Left colon (tissue), 2 donors: ENCODE results near the gene DNAJB6. TPM values are rescaled to one million over a fixed set of nuclear protein-coding genes. Genes with fewer than 3 reads are reported as not detected.
A peak's percentile ranks its signal among the peaks of the same experiment; 100 is the strongest.
"Not testable (repeated sequence)": the region's sequence is repeated elsewhere in the genome, so short reads cannot be mapped to it uniquely, and the experiment has no call there.

Source experiments
- ATAC-seq: fragments of 200-7000 bp; cut with Tn5 transposase; one replicate; pipeline ENCODE4 v1.9.1; 2020; ENCODE audit warnings: mild to moderate bottlenecking, moderate library complexity
- DNase-seq, 2 donors: peaks; one replicate each; pipeline ENCODE4 v3.0.0-alpha.2; 2020
- intact Hi-C, 2 donors: fragments of 100-400 bp; cut with DNase I in 1 of 2; cut with micrococcal nuclease in 1 of 2; formaldehyde crosslinking; loops; one replicate each; pipeline versions ENCODE4 v1.11.2 to v1.14.0; 2022; cut with DNase I, micrococcal nuclease
- total RNA-seq, 2 donors: library from RNA; stranded (reverse); fragmentation: NEBNext Ultra II Directional; extraction: Animal tissue kit (Norgen Biotek cat#: 25700); gene quantifications; one replicate each; pipeline ENCODE4 v1.2.1, GENCODE V29; 2021
- donor health status: DM: no; HTN: no; CAD: no.
- donor health status: DM: yes; HTN: yes; CAD: no.

The DNAJB6 gene
- total RNA-seq, 2 donors from 2014 or later: 68.8 to 83.5 TPM

DNA sequence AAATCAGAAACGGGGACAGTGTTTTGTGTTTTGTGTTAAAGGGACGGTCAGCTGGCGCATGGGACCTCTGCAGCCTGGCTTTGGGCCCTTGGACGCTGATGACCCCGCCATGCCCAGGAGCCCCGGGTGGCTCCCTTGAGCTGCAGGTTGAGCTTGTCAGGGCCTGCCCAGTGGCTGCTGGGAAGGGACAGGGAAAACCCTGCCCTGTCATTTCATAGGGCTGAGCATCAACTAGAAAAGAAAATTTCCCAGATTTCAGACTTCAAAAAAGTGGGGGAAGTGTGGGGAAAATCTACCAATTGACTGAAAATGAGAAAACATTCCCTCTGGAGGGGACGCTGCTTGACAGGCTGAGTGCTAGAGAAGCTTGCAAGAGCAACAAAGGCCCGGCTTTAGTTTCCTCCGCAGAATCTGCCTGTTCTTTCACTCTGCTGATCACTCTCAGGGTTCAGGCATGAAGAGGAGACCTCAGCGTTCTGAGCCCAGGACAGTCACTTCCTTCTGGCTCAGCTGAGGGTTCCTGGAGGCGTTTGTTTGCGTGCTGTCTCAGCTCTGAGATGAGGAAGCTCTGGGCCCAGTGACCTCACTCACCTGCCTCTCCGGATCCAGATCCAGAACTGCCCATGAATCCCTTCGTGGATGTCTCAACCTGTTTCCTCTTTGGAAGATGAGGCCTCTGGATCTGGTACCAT is 18.6 kb upstream of the DNAJB6 start:
- ATAC-seq (peak; percentile 87), DNase-seq (peak; percentile 32 to 42)
- intact Hi-C loops: no loop called here

DNA sequence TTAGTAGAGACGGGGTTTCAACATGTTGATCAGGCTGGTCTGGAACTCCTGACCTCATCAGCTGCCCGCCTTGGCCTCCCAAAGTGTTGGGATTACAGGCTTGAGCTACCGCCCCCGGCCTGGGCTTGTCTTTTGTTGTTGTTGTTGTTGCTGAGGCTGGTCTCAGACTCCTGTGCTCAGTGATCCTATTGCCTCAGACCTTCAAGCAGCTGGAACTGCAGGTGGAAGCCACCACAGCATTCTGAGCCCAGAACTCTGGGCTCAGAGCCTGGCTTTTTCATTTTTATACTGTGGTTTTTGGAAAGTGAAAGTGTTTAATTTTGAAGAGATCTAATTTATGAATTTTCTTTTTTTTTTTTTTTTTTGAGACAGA is 16.2 kb upstream of the DNAJB6 start:
- ATAC-seq (no peak), DNase-seq (no peak)
- intact Hi-C loops: no loop called here

DNA sequence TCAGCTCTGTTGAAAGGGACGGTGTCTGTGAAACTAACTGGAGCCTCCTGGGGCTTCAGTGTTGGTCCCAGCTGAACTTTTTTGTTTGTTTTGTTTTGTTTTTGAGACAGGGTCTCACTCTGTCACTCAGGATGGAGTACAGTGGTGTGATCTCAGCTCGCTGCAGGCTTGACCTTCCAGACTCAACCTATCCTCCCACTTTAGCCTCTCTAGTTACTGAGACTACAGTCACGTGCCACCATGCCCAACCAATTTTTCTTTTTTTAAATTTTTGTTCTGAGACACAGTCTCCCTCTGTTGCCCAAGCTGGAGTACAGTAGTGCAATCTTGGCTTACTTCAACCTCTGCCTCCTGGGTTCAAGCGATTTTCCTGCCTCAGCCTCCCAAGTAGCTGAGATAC is 13.4 kb upstream of the DNAJB6 start:
- ATAC-seq: no peak
- no peak for DNase-seq
- intact Hi-C loops: no loop called here

DNA sequence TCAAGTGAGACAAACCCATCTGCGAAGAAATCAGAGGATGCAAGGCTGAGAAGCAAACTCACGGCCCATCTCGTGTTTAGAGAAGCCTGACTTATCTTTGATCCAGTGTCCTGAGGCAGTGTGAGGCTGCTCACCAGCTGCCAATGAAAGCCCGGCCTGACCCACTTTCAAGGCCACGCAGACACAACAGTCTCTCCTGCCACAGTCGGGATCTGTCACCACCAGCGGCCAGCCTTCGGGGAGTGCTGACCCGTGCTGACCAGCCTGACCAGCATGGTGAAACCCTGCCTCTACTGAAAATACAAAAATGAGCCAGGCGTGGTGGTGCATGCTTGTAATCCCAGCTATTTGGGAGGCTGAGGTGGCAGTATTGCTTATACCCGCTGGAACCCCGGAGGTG is 7.4 kb upstream of the DNAJB6 start:
- intact Hi-C loops: no loop called here
- no peak for ATAC-seq
- DNase-seq: no peak

- intact Hi-C loops, DNase-seq, ATAC-seq: not testable (repeated sequence)
Observed at GRCh38 chr7:157330567-157330966, 6.2 kb upstream of the DNAJB6 start.

GRCh38 chr7:157331049-157331448 is 5.8 kb upstream of the DNAJB6 start:
- intact Hi-C loops, DNase-seq, ATAC-seq: not testable (repeated sequence)

DNA sequence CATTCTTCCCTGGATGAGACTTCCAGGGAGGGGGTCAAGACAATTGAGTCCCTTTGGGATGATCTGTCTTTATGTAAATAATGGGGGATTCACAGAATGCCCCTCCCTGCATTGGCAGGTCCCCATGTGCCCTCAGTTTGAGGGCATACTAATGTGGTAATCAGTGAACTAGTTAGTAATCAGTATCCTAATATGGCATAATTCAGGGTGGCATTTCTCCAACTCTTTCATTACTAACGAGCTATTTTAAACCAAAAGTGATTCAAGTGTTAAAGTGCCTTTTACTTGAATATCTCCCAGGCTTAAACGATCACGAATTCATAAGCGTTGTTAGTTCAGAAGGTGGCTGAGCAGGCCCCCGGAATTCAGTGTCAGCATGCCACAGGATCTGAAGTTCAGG is 1.6 kb upstream of the DNAJB6 start:
- intact Hi-C loops: no loop called here
- no peak for ATAC-seq
- no peak for DNase-seq

GRCh38 chr7:157335991-157336382 is 817 bp upstream of the DNAJB6 start:
- intact Hi-C loops: no loop called here
- ATAC-seq: no peak
- no peak for DNase-seq

DNA sequence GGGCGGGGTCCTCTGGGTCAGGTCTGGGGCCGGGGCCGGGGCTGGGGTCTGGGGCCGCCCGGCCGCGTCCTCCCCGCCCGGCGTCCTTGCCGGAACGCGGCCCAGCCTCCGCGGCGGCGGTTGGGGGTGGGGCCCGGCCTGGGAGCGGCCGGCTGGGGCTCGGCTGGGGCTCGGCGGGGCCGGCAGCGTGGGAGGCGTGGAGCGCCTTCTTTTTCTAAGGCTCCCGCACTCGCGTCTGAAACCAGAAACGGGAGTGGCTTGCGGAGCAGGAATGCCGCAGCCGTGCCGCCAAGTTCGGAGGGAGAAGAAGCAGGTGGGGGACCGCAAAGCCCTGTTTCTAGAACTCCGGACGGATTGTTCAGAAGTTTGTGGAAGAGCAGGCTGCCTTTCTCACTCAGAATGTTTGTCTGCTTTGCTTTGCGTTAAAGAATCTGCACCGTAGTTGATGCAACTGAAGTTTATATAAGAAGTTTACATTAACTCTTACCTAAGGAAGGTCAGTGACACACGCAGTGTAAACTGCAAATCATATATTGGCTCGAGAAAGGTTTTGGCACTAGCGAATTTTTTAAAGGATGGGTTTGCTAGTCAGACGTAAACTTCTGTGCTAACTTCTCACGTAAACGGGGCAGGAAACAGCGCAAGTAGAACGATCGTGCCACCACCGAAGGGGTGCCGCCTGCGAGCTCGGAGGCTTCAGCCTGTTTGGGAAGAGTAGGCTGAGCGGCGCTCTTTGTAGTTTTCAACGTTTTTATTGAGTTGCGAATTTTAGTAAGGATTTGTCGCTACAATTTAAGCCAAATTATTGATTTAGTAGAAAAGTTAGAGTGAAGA is 729 bp downstream of the DNAJB6 start:
- intact Hi-C loops: no loop called here
- peak; percentile 58 to 85 for DNase-seq
- ATAC-seq: peak; percentile 86

GRCh38 chr7:157339777-157340677 is 3.2 kb downstream of the DNAJB6 start:
- intact Hi-C loops: no loop called here
- no peak for ATAC-seq
- peak; percentile 37 to 62 for DNase-seq

DNA sequence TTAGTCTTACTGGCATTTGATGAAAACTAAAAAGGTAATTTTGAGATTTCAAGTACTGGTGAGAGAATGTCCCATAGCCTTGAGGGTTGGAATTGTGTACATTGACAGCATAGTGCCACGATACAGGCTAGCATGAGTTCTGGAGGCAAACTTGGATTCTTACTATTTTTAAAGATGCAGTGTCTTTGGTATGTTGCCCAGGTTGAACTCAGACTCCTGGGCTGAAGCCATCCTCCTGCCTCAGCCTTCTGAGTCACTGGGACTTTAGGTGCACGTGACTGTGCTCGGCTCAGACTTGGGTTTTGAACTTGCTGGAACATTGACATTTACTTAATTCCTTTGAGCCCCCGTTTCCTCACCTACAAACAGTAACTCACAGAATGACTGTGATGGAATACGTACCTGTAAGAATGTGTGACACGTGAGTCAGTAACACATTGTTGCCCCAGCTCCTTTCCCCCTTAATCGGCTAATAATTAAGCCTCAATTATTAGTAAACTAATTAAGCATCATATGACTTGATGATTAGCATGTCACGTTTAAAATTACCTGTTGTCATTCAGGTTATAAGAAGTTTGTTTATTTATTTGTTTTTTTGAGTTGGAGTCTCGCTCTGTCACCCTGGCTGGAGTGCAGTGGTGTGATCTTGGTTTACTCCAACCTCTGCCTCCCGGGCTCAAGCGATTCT is 10.6 kb downstream of the DNAJB6 start:
- intact Hi-C loops: no loop called here
- no peak for DNase-seq
- no peak for ATAC-seq

GRCh38 chr7:157348548-157348947 is 11.7 kb downstream of the DNAJB6 start:
- intact Hi-C loops: no loop called here
- DNase-seq (no peak), ATAC-seq (no peak)

GRCh38 chr7:157352516-157352915 is 15.7 kb downstream of the DNAJB6 start:
- ATAC-seq: peak; percentile 10
- intact Hi-C loops: no loop called here

DNA sequence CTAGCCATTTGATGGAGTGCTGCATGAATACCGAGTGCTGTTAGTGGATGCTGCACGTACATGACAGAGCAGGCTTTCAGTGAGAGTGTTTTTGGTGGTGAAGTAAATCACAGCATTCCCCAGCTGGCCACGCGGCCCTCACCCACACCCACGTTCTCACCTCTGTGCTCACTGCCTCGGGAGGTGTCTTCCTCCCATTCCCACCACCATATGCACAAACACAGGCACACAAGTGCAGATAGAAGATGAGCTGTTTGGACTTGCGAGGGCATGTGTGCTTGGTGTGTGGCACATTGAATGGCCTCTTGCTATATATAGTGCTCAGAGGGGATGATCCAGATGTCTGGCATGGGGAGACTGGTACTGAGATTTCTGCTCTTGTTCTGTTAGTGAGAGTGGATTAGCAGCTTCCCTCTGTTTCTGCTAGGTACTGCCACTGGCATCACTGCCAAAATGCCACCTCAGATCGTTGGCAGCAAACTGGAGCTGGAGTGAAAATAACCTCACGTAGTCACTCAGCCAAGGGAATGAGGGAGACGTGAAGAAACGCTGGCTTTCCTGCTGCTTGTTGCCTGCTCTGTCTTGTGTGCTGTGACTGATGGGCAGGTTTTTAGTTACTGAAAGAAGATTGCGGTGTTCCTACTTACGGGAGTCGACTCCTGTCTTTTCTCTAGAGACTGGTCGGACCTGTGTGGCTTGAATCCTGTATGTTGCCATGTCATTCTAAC is 19.1 kb downstream of the DNAJB6 start:
- peak; percentile 5 for ATAC-seq
- intact Hi-C loops: no loop called here

More at GRCh38 chr7:157352516-157352915, 15.7 kb downstream of the DNAJB6 start:
- DNase-seq: peak in 1 of 2 donors; percentile 3

GRCh38 chr7:157357129-157358040 is 20.6 kb downstream of the DNAJB6 start:
- intact Hi-C loops: no loop called here
- no peak for ATAC-seq
- DNase-seq: peak in 1 of 2 donors; percentile 2

More for the DNA sequence above, 19.1 kb downstream of the DNAJB6 start:
- peak in 1 of 2 donors; percentile 17 for DNase-seq

- intact Hi-C loops: no loop called here
- DNase-seq (peak in 1 of 2 donors; percentile 10), ATAC-seq (no peak)
Observed at GRCh38 chr7:157358041-157358752, 21.4 kb downstream of the DNAJB6 start.

- intact Hi-C loops: no loop called here
- DNase-seq (no peak), ATAC-seq (no peak)
Observed at GRCh38 chr7:157358753-157359096, 21.9 kb downstream of the DNAJB6 start.
